ENCODE results near the gene CEP72.

- no peak for TF ChIP-seq CTCF (conservative IDR thresholded peaks at IDR 0.05; ENCODE audit: low read depth, low read length)
- TF ChIP-seq EZH2phosphoT487 (IDR thresholded peaks at IDR 0.05; ENCODE audit: borderline replicate concordance, low read length), result no peak
These were observed 27.1 kb downstream of the CEP72 start for GRCh38 chr5:639253-639530.
